ENCODE measurements around the gene ZSWIM1.
A peak's percentile ranks its signal among the peaks of the same experiment; 100 is the strongest.
"Not testable (repeated sequence)": the region's sequence is repeated elsewhere in the genome, so short reads cannot be mapped to it uniquely, and the experiment has no call there.

The ZSWIM1 gene

DNA sequence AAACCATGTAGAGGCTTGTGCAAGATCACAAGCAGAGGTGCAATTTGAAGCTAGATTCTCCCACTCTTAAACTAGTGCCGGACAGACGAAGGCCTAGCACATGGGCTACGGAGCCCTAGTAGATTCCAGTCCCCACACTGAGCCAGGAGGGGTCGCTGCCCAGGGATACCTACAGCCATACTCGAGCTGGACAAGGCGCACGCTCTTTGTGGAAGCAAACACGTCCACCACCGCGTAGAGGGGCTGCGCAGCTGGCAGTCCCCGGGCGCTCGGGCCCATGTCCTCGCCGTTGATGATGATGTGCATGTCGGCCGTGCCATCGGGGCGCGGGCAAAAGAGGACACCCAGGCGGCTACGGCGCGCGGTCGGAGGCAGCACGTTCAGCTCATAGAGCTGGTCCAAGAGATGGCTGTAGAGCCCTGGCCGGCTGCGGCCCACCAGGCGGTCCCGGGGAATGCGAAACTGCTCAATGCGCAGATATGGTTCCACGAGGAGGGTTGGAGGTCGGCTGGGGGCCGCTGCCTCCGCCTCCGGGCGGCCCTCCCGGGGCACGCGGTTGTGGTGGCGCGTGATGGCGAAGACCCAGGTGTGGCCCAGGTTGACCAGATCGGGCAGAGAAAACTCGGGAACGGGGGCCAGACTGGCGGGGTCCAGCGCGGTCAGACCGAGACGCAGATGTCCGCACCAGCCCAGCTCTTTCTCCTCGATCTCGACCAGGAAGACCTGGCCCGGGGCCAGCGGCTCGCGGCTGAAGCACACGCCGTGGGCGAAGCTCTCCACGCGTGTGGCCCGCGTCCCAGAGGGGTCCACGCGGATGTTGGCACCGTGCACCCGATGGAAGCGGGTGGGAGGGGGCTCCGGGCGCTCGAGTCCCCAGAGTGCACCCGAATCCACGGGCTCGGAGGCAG lies 9.3 kb downstream of the ZSWIM1 start:
- peak; percentile 54 to 89 for DNase-seq

DNA sequence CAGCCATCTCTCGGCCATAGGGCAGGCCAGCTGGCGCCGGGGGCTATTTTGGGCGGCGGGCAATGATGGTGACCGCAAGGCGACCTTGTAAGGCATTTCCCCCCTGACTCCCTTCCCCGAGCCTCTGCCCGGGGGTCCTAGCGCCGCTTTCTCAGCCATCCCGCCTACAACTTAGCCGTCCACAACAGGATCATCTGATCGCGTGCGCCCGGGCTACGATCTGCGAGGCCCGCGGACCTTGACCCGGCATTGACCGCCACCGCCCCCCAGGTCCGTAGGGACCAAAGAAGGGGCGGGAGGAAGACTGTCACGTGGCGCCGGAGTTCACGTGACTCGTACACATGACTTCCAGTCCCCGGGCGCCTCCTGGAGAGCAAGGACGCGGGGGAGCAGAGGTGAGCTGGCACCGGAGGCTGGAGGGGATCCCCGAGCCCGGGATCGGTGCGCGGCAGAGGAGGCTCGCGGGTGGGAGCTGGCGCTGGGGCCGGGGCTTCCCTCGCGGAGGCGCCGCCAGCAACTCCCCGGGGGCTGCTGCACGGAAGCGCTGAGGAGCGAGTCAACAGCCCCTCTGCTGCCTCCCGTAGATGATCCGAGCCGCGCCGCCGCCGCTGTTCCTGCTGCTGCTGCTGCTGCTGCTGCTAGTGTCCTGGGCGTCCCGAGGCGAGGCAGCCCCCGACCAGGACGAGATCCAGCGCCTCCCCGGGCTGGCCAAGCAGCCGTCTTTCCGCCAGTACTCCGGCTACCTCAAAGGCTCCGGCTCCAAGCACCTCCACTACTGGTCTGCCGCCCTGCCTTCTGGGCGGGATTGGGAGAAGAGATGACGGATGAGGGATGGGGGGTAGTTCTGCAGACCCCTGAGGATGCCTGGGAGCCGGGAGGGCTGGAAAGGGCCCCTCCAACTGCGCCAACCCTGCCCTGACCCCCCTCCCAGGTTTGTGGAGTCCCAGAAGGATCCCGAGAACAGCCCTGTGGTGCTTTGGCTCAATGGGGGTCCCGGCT lies 10.3 kb downstream of the ZSWIM1 start, which contains the start of the genes CTSA and NEURL2:
Gene CTSA (plus strand): TSS at position 351 of the 999 bp plus-strand sequence. CDS start 234 bp downstream, at position 585.
Gene NEURL2 (minus strand): TSS at position 224 of the 999 bp plus-strand sequence. CDS start 217 bp downstream, at position 7.
- DNase-seq: peak; percentile 75 to 94

DNA sequence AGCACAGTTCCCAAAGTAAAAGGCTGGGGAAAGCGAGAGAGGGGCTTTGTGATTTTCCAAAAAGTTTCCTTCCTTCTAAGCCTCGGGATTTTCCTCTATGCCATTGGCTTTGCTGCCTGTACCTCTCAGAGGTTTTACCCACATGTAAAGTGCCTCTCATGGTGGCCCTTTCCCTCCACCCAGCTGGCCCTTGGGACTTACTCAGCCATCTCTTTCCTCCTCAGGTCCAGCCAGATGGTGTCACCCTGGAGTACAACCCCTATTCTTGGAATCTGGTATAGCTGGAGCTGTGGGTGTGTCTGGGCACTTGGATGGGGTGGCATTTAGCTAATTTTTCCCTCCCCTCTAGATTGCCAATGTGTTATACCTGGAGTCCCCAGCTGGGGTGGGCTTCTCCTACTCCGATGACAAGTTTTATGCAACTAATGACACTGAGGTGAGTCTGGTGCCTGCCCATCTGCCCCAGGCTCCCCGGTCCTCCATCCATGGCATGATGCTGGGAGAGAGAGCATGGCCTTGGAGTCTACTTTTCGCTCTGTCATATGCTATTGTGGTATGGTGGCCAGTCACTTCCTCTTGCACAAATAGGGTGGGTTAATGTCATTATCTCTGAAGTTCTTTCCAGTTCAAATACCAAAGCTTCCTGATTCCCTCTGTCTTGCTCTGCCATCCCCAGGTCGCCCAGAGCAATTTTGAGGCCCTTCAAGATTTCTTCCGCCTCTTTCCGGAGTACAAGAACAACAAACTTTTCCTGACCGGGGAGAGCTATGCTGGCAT lies 11.2 kb downstream of the ZSWIM1 start:
- DNase-seq: no peak

DNA sequence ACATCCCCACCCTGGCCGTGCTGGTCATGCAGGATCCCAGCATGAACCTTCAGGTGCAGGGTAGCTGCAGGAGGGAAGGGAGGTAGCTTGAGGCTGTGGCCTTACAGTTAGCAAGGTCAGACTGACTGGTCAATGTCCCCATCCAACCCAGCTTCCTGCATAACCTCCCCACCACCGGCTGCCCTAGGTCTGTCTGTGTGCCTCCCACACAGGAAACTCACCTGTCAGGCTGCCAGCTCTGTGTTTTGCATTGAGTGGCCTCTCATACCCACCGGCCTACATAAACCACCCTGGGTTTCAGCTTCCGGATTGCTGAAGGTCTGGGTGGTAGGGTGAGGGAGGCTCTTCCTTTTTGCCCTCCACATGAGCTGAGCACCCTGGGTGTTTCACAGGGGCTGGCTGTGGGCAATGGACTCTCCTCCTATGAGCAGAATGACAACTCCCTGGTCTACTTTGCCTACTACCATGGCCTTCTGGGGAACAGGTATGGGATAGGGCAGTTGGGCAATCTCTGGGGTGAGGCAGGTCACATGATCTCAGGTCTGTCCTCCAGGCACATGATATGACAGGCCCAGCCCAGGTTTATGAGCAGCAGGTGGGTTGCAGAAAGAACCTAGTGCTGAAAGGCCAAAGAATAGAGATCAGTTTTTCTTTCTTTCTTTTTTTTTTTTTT lies 11.9 kb downstream of the ZSWIM1 start:
- DNase-seq: no peak

DNA sequence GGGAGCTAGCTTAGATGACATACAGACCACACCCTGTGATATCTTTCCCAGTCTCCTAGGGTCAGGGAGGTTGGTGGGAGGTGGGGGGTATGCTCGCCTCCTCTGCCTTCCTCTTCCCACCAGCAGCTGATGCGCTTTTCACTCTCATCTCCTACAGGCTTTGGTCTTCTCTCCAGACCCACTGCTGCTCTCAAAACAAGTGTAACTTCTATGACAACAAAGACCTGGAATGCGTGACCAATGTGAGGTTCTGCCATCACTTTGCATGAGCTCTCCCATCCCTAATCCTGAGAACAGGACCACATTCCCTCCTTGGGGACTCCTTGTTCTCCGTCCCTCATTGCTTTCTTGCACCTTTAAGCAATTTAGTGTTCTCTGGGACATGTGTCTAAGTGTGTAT lies 12.8 kb downstream of the ZSWIM1 start:
- no peak for DNase-seq

DNA sequence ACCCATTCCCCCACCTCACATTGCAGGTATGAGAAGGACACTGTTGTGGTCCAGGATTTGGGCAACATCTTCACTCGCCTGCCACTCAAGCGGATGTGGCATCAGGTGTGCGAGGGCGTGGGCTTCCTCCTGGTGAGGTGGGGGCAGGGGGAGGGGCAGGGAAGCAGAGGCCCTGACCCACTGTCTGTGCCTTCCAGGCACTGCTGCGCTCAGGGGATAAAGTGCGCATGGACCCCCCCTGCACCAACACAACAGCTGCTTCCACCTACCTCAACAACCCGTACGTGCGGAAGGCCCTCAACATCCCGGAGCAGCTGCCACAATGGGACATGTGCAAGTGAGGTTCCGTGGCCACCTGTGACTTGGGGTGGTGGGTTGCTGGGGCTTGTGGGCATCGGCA lies 13.8 kb downstream of the ZSWIM1 start:
- DNase-seq: no peak

DNA sequence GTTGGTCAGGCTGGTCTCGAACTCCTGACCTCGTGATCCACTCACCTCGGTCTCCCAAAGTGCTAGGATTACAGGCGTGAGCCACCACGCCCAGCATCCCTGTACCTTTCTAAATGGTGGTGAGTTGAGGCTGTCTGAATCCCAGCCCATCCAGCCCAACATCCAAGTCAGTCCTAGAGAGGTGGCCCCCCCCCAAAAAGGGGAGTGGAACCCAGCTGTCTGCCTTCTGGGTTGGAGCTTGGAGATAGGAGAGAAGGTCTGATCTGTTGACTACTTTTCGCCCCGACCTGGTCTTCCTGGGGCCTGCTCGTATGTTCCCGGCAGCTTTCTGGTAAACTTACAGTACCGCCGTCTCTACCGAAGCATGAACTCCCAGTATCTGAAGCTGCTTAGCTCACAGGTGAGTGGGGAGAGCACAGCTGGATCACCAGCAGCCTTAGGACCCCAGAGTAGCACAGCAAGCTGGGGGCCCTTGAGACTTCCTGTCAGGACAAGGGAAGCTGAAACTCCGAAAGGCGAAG lies 15.7 kb downstream of the ZSWIM1 start:
- no peak for DNase-seq

DNA sequence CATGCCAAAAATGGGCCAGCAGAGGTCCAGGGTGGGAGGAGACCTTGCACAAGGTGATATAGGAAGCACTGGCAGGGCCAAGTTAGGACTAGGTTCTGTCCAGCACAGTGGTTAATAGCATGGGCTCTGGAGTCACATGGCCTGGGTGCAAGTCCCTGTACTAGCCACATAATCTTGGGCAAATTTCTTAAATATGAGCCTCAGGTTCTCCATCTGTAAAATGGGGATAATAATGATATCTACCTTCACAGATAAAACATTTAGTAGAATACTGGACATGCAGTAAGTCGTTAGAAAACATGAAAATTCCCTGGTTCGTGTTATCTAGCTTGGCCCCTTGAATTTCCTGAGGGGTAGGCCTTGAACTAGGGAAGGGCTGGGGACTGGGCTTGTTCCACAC lies 16.3 kb downstream of the ZSWIM1 start:
- DNase-seq: no peak

DNA sequence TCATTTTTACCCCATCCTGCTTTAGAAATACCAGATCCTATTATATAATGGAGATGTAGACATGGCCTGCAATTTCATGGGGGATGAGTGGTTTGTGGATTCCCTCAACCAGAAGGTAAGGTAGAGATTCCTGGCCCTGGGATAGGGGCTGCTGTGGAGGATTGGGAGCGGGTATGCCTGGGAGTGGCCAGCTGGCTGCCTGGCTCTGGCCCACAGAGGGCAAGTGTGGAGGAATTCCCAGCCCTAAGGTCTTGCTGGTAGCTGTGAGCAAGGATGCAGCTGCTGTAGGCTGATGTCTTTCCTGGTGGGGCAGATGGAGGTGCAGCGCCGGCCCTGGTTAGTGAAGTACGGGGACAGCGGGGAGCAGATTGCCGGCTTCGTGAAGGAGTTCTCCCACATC lies 16.7 kb downstream of the ZSWIM1 start:
- no peak for DNase-seq

DNA sequence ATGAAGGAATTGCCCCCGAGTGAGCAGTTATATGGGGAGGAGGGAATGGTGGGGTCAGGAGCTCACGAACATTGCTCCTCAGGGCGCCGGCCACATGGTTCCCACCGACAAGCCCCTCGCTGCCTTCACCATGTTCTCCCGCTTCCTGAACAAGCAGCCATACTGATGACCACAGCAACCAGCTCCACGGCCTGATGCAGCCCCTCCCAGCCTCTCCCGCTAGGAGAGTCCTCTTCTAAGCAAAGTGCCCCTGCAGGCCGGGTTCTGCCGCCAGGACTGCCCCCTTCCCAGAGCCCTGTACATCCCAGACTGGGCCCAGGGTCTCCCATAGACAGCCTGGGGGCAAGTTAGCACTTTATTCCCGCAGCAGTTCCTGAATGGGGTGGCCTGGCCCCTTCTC lies 17.3 kb downstream of the ZSWIM1 start:
- no peak for DNase-seq

DNA sequence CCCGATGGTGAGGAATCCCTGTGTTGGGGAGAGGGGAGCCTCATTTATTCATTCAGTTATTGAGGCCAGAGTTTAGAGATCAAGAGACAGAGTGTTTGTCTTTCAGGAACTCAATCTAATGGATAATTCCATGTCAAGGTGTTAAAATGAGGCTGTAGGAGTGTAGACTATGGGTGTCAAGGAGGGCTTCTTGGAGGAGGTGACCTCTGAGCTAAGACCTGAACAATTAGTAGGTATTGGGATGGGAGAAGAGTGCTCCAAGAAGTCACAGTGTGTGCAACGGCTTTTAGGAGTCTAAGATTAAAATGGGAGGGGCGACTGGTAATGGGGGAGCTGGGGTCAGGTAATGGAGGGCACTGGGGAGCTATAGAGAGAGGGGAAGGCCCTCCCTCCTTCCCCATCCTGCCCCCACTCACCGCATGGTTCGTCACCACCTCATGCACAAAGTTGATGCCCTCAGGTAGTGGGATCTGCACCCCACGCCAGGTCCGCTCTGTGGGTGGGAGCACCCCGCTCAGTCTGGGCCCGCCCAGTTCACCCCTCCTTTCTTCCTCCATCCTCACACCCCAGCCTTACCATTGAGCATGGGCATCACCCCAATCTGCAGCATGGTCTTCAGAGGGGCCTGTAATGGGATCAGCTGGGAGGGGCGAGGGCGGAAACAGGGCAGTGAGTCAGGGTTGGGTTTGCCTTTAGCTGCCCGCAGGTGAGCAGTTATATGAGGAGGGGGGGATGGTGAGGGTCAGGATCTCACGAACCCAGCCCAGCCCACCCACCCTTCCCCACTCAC lies 18.2 kb downstream of the ZSWIM1 start:
- no peak for DNase-seq

DNA sequence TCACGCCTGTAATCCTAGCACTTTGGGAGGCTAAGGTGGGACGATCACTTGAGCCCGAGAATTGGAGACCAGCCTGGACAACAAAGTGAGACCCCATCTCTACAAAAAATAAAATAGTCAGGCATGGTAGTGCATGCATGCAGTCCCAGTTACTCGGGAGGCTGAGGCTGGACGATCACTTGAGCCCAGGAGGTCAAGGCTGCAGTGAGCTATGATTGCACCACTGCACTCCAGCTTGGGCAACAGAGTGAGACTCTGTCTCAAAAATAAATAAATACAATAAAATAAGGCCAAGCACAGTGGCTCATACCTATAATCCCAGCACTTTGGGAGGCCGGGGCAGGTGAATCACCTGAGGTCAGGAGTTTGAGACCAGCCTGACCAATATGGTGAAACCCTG lies 20.3 kb downstream of the ZSWIM1 start:
- not testable (repeated sequence) for DNase-seq

DNA sequence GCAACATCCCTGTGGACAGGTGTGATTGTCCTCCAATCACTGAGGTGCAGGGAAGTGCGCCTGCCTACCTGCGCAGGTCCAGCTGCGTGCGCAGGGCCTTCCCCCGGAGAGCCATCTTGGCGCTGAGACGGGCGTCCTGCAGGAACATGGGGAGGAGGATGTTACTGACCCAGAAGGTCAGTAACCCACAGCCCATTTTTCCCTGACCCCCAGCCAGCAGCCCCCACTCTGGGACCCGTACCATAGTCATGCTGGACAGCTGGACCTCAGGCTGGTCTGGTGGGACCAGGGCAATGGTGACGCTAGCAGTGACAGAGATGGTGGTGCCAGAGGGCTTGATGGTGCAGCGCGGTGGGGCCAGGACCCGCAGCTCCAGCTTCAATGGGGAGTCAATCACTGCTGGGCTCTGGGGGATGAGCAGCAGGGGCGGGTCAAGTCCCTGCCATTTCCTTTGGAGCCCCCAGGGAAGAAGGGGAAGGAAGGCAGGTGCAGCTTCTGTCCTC lies 21.2 kb downstream of the ZSWIM1 start:
- DNase-seq: no peak

DNA sequence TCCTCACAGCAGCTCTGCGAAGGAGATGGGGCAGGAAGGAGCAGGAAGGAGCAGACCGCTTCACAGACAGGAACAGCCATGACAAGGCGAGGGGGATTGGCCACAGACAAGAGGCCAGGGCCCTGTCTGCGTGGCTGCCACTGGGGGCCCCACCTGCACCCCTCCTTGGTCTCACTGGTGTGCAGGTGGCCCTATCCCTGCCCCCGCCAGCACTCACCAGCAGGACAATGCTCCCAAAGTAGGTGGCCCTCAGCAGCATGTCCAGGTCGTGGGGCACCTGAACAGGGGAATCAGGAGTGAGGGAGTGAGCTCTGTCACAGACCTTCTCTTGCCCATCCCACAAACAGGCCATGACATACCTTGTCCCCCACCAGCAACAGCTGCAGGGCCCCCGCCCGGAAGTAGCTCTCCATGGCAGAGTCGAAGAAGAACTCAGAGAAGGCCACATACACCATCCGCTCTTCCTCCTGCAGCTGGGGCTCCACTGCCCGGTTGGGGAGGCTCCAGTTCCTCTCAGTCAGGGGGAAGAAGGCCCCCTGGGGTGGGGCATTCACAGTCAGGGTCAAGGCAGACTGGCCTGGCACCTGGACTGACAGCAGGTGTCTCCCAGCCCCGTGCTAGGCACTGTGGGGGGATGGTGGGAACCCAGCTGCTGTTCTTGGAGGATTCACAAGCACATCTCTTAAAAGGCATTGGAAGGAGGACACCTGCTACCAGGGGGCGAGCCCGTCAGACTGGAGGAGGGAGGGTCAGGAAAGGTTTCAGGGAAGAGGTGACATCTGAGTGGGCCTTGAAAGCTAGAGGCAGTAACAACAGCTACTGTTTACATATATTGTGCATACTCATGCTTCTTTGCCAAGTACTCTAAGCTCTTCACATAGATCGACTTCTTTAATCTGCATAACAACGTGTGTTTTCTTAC lies 23.8 kb downstream of the ZSWIM1 start:
- DNase-seq: no peak

DNA sequence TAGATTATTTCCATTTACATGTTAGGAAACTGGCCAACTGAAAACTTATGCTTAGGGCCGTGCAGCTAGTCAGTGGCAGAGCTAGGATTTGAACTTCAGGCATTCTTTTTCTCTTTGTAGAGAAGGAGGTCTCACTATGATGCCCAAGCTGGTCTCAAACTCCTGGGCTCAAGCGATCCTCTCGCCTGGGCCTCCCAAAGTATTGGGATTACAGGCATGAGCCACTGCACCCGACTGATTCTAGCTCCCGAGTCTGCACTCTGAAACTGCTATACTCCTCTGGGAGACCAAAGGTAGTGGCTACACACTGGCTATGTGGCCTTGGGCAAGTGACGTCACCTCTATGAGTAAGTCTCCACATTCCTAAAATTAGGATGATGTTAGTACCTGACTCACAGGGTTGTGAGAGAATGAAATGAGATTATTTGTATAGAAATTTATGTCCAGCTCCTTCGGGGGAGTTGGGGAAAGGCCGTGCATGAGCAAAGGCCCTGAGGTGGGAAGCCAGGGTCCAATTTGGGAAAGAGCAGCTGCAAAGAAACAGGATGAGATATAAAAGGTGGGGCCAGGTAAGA lies 24.6 kb downstream of the ZSWIM1 start:
- no peak for DNase-seq

DNA sequence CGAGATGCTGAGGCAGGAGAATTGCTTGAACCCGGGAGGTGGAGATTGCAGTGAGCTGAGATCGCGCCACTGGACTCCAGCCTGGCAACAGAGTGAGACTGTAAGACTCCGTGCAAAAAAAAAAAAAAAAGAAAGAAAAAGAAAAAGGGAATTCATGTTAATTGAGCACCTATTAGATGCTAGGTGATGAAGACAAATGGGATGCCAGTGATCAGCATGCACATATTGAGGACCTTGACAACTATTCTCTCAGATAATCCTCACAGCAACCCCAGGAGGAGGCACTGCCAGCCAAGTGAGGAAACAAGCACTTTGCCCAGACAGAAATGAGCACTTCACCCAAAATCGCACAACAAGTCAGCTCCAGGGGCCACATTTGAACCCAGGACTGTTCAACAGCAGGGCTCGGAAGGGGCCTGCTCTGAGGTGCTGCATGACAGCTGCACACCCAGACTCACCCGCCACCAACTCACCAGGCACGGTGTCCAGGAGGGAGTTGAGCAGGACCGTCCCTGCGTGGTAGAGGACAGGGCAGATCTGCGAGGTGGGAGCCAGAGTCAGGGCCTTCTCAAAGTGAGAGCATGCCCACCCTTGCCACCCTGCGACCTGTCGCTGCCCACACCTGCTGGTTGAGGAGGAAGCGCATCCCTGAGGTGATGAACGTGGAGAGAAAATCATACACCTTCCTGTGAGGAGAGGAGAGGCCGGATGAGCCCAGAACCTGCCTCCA lies 26.4 kb downstream of the ZSWIM1 start:
- DNase-seq: no peak

DNA sequence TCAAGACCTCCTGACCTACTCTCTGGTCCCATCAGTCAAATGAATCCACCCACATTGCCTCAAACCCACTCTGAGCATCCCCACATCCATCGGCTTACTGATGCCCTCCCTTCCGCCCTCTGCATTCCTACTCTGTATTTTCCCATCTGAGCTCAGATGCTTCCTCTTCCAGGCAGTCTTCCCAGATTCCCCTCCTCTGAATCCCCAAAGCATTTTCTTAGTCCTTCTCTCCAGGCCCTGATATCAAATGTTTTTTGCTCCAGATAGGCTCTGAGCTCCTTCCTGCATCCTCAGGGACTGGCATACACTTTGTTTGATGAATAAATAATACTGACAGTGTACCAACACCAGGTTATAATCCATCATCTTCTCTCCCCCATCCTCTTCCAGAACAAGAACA lies 27.1 kb downstream of the ZSWIM1 start:
- DNase-seq: no peak

DNA sequence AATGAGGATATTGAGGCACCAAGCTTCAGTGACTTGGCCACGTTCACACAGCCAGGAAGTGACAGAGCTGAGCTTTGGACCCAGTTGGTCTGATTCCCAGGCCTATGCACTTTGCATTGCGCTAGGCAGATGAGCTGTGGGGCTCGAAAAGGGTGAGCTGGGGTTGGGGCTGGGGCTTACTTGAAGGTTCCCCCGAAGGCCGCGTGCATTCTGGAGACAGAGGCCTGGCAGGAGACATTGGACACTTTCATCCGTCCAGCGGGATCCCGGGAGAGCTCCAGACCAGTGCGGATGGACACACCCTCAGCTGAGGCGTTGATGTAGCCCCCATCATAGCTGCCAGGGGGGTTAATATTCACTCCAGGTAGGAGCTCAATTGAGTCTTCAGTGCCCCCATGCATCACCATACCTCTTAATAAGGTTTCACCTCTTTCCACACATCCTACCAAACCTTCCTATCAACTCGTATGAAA lies 28.3 kb downstream of the ZSWIM1 start:
- no peak for DNase-seq

Data from NCI-H526 (cell line).